ENCODE data around the gene AFG1L. TPM values are rescaled to one million over a fixed set of nuclear protein-coding genes. Genes with fewer than 3 reads are reported as not detected.

AFG1L gene
- total and polyA plus RNA-seq, 2 experiments from 2014 or later = 4.1 to 8.7 TPM

DNA sequence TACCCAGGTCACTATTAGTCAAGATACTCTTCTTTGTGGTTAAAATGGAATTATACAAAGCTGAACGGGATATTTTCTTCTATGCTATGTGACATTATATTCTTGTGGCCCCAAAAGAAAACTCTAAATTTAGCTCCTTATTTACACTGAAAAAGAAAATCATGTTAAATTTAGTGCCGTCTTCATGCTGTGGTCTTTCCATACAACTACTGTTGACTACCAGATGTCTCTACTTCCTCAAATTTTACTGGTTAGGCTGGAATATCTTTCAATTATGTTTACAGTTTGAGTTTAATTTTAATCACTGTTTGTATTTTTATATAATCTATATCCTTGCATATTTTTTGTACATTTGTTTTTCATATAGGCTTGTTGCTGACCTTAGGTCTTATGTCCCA is 170.2 kb downstream of the AFG1L start (continued):
- TF ChIP-seq EZH2 (IDR thresholded peaks at IDR 0.05; ENCODE audit: low read depth, unreplicated experiment) (no peak), EZH2phosphoT487 (IDR thresholded peaks at IDR 0.05; ENCODE audit: unreplicated experiment) (no peak), NANOG (IDR thresholded peaks at IDR 0.05; ENCODE audit: borderline replicate concordance) (no peak), JUNB (IDR thresholded peaks at IDR 0.05; ENCODE audit: unreplicated experiment) (no peak), CREB1 (CRISPR knock-in tag; IDR thresholded peaks at IDR 0.05; ENCODE audit: low read depth) (no peak)
- TF ChIP-seq, protein P1, sequence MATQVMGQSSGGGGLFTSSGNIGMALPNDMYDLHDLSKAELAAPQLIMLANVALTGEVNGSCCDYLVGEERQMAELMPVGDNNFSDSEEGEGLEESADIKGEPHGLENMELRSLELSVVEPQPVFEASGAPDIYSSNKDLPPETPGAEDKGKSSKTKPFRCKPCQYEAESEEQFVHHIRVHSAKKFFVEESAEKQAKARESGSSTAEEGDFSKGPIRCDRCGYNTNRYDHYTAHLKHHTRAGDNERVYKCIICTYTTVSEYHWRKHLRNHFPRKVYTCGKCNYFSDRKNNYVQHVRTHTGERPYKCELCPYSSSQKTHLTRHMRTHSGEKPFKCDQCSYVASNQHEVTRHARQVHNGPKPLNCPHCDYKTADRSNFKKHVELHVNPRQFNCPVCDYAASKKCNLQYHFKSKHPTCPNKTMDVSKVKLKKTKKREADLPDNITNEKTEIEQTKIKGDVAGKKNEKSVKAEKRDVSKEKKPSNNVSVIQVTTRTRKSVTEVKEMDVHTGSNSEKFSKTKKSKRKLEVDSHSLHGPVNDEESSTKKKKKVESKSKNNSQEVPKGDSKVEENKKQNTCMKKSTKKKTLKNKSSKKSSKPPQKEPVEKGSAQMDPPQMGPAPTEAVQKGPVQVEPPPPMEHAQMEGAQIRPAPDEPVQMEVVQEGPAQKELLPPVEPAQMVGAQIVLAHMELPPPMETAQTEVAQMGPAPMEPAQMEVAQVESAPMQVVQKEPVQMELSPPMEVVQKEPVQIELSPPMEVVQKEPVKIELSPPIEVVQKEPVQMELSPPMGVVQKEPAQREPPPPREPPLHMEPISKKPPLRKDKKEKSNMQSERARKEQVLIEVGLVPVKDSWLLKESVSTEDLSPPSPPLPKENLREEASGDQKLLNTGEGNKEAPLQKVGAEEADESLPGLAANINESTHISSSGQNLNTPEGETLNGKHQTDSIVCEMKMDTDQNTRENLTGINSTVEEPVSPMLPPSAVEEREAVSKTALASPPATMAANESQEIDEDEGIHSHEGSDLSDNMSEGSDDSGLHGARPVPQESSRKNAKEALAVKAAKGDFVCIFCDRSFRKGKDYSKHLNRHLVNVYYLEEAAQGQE (IDR thresholded peaks at IDR 0.05; ENCODE audit: unreplicated experiment) = no peak

DNA sequence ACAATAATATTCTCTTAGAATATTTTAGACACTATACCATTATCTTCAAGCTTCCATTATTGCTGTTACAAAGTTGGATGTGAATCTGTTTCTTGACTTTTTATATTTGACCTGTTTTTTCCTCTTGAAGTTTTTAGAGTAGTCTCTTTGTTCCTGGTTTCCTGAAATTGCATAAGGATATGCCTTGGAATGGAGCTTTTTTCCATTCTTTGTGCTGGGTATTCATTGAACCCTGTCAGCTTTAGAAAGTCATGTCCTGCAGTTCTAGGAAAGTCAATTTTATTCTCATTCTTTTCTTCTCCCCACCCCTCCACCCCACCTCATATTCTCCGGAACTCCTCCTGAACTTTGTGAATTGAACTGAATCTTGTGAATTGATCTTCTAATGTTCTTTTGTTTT is 173.5 kb downstream of the AFG1L start:
- H3K4me1 ChIP-seq (ENCODE audit: insufficient read depth) = peaks cover 5% of the 10 kb centered on the region
- no peaks in the 10 kb centered on the region for H3K79me2 ChIP-seq (replicated peaks; ENCODE audit: insufficient read depth)
- no peak overlapping the region for H3K4me3 Mint-ChIP-seq
- H4K20me1 ChIP-seq (replicated peaks; ENCODE audit: insufficient read depth) = no peaks in the 10 kb centered on the region
- no peaks in the 10 kb centered on the region for H3K36me3 Mint-ChIP-seq (ENCODE audit: low read depth)
- DNase-seq (ENCODE audit: low spot score) (no peak), ATAC-seq (no peak)
- H2AFZ ChIP-seq = no peak overlapping the region
- H3K27ac ChIP-seq (ENCODE audit: low read depth) = no peak overlapping the region
- H3K4me1 Mint-ChIP-seq = peaks cover 18% of the 10 kb centered on the region
- no peaks in the 10 kb centered on the region for H3F3A ChIP-seq (replicated peaks; ENCODE audit: low read depth)
- H3K27ac Mint-ChIP-seq = no peak overlapping the region
- no peaks in the 10 kb centered on the region for H3K9me3 Mint-ChIP-seq
- 0 out of 2 replicates have a peak, but pooled peaks cover 2% of the 10 kb centered on the region for H3K9me2 ChIP-seq (ENCODE audit: insufficient read depth)
- H3K4me3 ChIP-seq = no peak overlapping the region
- no peaks in the 10 kb centered on the region for H3K27me3 Mint-ChIP-seq (ENCODE audit: insufficient read depth, low read depth, poor library complexity)
- peak overlapping the region; percentile 1; the same call in 1 of the 2 replicates for H3K4me2 ChIP-seq
- no peaks in the 10 kb centered on the region for H3K36me3 ChIP-seq (ENCODE audit: insufficient read depth)
- no peaks in the 10 kb centered on the region for H3K27me3 ChIP-seq (ENCODE audit: insufficient read depth)
- TF ChIP-seq ZNF114 (CRISPR knock-in tag; IDR thresholded peaks at IDR 0.05) (no peak), STAT1 (IDR thresholded peaks at IDR 0.05; ENCODE audit: unreplicated experiment) (no peak), CREB1 (CRISPR knock-in tag; IDR thresholded peaks at IDR 0.05; ENCODE audit: low read depth) (no peak), JUNB (IDR thresholded peaks at IDR 0.05; ENCODE audit: unreplicated experiment) (no peak), NANOG (IDR thresholded peaks at IDR 0.05; ENCODE audit: borderline replicate concordance) (no peak), EZH2phosphoT487 (IDR thresholded peaks at IDR 0.05; ENCODE audit: unreplicated experiment) (no peak), ZNF331 (CRISPR knock-in tag; IDR thresholded peaks at IDR 0.05; ENCODE audit: low read depth) (no peak), EZH2 (IDR thresholded peaks at IDR 0.05; ENCODE audit: low read depth, unreplicated experiment) (no peak), POLR2AphosphoS5 (IDR thresholded peaks at IDR 0.05; ENCODE audit: low read depth) (no peak)
- TF ChIP-seq, protein P1 (IDR thresholded peaks at IDR 0.05; ENCODE audit: unreplicated experiment) = no peak
- TF ChIP-seq, protein P2, sequence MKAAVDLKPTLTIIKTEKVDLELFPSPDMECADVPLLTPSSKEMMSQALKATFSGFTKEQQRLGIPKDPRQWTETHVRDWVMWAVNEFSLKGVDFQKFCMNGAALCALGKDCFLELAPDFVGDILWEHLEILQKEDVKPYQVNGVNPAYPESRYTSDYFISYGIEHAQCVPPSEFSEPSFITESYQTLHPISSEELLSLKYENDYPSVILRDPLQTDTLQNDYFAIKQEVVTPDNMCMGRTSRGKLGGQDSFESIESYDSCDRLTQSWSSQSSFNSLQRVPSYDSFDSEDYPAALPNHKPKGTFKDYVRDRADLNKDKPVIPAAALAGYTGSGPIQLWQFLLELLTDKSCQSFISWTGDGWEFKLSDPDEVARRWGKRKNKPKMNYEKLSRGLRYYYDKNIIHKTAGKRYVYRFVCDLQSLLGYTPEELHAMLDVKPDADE (IDR thresholded peaks at IDR 0.05) = no peak
- TF ChIP-seq, protein P3, sequence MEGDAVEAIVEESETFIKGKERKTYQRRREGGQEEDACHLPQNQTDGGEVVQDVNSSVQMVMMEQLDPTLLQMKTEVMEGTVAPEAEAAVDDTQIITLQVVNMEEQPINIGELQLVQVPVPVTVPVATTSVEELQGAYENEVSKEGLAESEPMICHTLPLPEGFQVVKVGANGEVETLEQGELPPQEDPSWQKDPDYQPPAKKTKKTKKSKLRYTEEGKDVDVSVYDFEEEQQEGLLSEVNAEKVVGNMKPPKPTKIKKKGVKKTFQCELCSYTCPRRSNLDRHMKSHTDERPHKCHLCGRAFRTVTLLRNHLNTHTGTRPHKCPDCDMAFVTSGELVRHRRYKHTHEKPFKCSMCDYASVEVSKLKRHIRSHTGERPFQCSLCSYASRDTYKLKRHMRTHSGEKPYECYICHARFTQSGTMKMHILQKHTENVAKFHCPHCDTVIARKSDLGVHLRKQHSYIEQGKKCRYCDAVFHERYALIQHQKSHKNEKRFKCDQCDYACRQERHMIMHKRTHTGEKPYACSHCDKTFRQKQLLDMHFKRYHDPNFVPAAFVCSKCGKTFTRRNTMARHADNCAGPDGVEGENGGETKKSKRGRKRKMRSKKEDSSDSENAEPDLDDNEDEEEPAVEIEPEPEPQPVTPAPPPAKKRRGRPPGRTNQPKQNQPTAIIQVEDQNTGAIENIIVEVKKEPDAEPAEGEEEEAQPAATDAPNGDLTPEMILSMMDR (conservative IDR thresholded peaks at IDR 0.05; ENCODE audit: low read depth in 2 of 2) = no peak

Measured in GM23338 (cell line).